WERI-Rb-1 (cell line): ENCODE data around the gene STRA8.

ENCODE experiments used
- DNase-seq: peaks from one replicate; pipeline ENCODE4 v3.0.0-alpha.2; 2020
- H3K27ac ChIP-seq: fragments of 250-450 bp; sonication (Bioruptor Pico); 2 replicates; pipeline ENCODE4 v1.5.1; 2020; ENCODE audit warnings: mild to moderate bottlenecking, moderate library complexity
- H3K27me3 ChIP-seq: fragments of 250-450 bp; sonication (Bioruptor Pico); 2 replicates; pipeline ENCODE4 v1.5.1; 2021; ENCODE audit warnings: mild to moderate bottlenecking, low read depth, moderate library complexity; ENCODE audit not compliant: insufficient read depth, severe bottlenecking
- H3K36me3 ChIP-seq: fragments of 250-450 bp; sonication (Bioruptor Pico); 2 replicates; pipeline ENCODE4 v1.5.1; 2020; ENCODE audit warnings: mild to moderate bottlenecking, moderate library complexity
- H3K4me3 ChIP-seq: 2 replicates; pipeline ENCODE4 v1.5.1; 2011; ENCODE audit warnings: low read depth, mild to moderate bottlenecking, control low read depth, low read length
- H3K9me3 ChIP-seq: fragments of 250-450 bp; sonication (Bioruptor Pico); 2 replicates; pipeline ENCODE4 v1.5.1; 2021; ENCODE audit warnings: mild to moderate bottlenecking, moderate library complexity; ENCODE audit not compliant: severe bottlenecking
- TF ChIP-seq, protein P1 (sequence below): IDR thresholded peaks from 2 replicates; pipeline ENCODE4 v1.5.1; 2011; ENCODE audit warnings: low read depth, mild to moderate bottlenecking, control low read depth, inconsistent platforms, low read length

The STRA8 gene

DNA sequence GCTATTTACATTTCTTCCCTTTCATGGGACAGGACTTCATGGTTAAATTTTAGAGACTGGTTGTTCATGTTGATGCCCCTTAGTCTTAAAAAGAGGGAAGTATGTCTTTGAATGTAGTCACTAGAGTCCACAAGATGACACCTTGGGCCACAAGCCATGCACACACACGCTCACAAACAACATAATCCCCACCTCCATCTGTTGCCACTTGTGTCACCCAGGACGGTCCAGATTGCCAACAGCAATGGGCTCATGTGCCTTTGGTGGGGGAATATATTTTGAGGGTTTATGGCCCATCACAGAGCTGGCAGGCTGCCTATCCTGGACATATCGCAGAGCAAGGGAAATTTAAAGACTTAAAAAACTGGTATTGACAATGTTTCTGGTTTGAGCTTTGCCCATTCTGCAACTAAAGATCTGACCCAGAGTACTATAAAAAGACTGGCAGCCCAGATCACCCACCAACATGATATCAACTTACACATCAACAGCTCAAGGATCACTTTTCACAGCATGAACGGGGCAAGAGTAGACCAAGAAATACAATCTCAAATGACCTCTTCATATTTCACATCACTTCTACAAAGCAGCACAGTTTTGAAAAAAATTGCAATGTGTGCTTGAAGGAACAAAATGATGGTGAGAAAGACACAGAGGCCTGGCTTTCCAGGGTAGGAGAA lies 50.5 kb downstream of the STRA8 start:
- Histone ChIP-seq H3K27ac (no peak overlapping the region), H3K9me3 (no peaks in the 10 kb centered on the region), H3K4me3 (no peak overlapping the region), H3K36me3 (no peaks in the 10 kb centered on the region), H3K27me3 (no peaks in the 10 kb centered on the region)
- DNase-seq, result peak; percentile 29
- TF ChIP-seq, protein P1, sequence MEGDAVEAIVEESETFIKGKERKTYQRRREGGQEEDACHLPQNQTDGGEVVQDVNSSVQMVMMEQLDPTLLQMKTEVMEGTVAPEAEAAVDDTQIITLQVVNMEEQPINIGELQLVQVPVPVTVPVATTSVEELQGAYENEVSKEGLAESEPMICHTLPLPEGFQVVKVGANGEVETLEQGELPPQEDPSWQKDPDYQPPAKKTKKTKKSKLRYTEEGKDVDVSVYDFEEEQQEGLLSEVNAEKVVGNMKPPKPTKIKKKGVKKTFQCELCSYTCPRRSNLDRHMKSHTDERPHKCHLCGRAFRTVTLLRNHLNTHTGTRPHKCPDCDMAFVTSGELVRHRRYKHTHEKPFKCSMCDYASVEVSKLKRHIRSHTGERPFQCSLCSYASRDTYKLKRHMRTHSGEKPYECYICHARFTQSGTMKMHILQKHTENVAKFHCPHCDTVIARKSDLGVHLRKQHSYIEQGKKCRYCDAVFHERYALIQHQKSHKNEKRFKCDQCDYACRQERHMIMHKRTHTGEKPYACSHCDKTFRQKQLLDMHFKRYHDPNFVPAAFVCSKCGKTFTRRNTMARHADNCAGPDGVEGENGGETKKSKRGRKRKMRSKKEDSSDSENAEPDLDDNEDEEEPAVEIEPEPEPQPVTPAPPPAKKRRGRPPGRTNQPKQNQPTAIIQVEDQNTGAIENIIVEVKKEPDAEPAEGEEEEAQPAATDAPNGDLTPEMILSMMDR, result no peak

DNA sequence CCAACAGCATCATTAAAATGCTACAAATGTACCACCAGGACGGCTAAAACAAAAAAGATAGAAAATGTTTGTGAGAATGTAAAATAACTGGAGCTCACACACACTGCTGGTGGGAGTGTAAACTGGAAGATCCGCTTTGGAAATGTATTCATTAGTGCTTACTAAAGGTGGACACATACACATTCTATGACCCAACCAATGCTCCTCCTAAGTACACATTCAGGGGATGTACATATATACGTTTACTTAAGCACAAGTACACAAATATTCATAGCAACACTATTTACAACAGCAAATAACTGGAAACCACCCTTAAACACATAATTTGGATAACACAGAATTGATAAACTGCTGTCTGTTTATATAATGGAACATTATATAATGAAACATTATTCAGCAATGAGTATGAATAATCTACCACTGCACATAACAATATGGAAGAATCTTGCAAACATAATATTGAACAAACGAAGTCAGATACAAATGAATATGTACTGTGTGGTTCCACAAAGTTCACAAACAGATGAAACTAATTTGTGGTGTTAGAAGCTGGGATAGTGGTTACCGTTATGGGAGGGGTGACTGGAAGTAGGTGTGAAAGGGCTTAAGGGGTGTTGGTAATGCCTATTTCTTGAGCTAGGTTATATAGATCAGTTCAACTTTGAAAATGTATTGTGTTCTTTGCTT lies 52.1 kb downstream of the STRA8 start:
- no peak overlapping the region for H3K27ac ChIP-seq
- no peaks in the 10 kb centered on the region for H3K36me3 ChIP-seq
- H3K27me3 ChIP-seq, result no peaks in the 10 kb centered on the region
- DNase-seq, result no peak
- peaks cover 3% of the 10 kb centered on the region for H3K9me3 ChIP-seq
- TF ChIP-seq, protein P1, result no peak
- no peak overlapping the region for H3K4me3 ChIP-seq

DNA sequence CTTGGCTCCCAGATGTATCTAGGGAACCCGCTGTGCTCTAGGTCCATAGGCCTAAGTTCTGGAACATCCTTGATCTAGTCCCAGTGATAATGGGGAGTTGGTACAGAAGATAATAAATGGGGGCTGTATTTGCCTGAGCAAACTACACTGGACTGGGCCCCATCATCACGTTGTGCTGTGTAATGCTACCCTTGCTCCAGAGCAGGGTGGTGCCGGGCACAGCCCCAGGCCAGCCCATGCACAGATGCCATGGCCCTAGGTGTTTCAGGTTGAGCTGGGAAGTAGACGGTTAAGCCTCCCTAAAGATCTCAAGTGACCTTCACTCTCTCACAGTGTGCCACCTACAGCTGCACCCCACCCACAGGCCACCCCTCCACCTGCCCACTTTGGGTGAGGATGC lies 53.2 kb downstream of the STRA8 start:
- no peaks in the 10 kb centered on the region for H3K27me3 ChIP-seq
- DNase-seq, result no peak
- no peak overlapping the region for H3K27ac ChIP-seq
- no peak overlapping the region for H3K4me3 ChIP-seq
- TF ChIP-seq, protein P1, result no peak
- no peaks in the 10 kb centered on the region for H3K36me3 ChIP-seq
- H3K9me3 ChIP-seq, result peaks cover 3% of the 10 kb centered on the region

DNA sequence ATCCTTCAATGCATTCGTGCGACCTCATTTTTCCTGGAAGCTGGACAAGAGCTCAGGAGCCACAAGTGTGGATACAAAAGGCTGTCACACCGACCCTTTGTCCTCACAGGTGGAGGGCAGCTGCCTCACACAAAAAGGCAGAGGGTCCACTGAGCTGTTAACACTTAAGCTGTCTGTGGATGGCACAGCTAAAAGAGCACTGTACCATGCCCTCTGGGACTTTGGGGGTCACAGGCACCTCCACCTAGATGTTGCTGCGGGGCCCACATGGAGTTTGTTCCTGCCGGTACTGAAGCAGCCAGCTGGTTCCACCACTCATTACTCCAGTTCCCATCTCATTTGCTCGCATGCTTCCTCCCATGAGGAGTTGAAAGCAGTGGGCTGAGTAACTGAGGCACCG lies 57.0 kb downstream of the STRA8 start:
- no peak overlapping the region for H3K27ac ChIP-seq
- peaks cover 3% of the 10 kb centered on the region for H3K9me3 ChIP-seq
- H3K27me3 ChIP-seq, result no peaks in the 10 kb centered on the region
- no peak overlapping the region for H3K4me3 ChIP-seq
- no peaks in the 10 kb centered on the region for H3K36me3 ChIP-seq
- TF ChIP-seq, protein P1, result no peak
- no peak for DNase-seq

DNA sequence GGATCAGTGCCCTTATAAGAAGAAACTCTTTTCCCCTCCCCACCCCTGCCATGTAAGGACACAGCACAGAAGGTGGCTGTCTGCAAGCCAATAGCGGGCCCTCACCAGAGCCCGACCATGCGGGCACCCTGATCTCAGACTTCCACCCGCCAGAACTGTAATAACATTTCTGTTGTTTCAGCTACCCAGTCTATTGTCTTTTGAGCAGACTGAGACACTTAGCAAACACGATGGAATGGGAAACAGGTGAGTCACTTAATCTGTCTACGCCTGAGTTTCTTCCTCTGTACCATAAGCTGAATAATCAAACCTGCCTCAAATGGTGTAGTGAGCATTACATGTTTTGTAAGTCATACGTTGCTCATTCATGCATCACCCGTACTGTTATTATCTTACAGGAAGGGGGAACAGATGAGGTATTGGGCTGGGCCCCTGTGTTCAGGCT lies 58.2 kb downstream of the STRA8 start:
- H3K9me3 ChIP-seq, result peaks cover 3% of the 10 kb centered on the region
- no peaks in the 10 kb centered on the region for H3K27me3 ChIP-seq
- no peak overlapping the region for H3K27ac ChIP-seq
- DNase-seq, result no peak
- no peak overlapping the region for H3K4me3 ChIP-seq
- TF ChIP-seq, protein P1, result no peak
- H3K36me3 ChIP-seq, result no peaks in the 10 kb centered on the region
